Measurements from ENCODE around the gene EFCAB6.

GRCh38 chr22:43792905-43793304 lies 19.2 kb downstream of the EFCAB6 start:
- no peak for TF ChIP-seq CTCF (IDR thresholded peaks at IDR 0.05)
- TF ChIP-seq EP300 (IDR thresholded peaks at IDR 0.05): no peak
- TF ChIP-seq POLR2AphosphoS5 (IDR thresholded peaks at IDR 0.05): no peak

Measured in gastroesophageal sphincter (tissue), 3 donors.